Astrocyte of the cerebellum (primary cell): Measurements from ENCODE around the gene STK36.

Experiments
- DNase-seq: peaks from one replicate; pipeline ENCODE4 v3.0.0-alpha.2; 2011; ENCODE audit warnings: low read depth
- H3K4me3 ChIP-seq: 2 replicates; pipeline ENCODE4 v1.5.1; 2011; ENCODE audit warnings: mild to moderate bottlenecking, low read depth, low read length, moderate library complexity
- in situ Hi-C: cut with HindIII; loops from 2 replicates; pipeline ENCODE4 v1.10.0; 2017; ENCODE audit warnings: low sequenced_read_pairs
- TF ChIP-seq, protein P1 (sequence below): IDR thresholded peaks from 2 replicates; pipeline ENCODE4 v1.5.1; 2012; ENCODE audit warnings: low read length, low read depth, moderate library complexity, mild to moderate bottlenecking; ENCODE audit errors: missing control alignments

Gene STK36

DNA sequence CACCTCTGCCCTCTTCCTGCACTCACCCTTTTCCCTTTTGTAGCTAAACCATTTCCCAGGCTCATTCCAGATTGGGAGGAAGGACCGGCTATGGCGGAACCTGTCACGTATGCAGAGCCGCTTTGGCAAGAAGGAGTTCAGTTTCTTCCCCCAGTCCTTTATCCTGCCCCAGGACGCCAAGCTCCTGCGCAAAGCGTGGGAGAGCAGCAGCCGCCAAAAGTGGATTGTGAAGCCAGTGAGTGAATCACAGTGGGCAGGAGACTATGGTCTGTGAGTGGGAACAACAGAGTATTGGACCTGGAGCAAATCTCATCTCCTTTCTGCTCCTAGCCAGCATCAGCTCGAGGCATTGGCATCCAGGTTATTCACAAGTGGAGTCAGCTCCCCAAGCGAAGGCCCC, 75.1 kb downstream of the STK36 start:
- in situ Hi-C loops, result no loop called here
- TF ChIP-seq, protein P1, sequence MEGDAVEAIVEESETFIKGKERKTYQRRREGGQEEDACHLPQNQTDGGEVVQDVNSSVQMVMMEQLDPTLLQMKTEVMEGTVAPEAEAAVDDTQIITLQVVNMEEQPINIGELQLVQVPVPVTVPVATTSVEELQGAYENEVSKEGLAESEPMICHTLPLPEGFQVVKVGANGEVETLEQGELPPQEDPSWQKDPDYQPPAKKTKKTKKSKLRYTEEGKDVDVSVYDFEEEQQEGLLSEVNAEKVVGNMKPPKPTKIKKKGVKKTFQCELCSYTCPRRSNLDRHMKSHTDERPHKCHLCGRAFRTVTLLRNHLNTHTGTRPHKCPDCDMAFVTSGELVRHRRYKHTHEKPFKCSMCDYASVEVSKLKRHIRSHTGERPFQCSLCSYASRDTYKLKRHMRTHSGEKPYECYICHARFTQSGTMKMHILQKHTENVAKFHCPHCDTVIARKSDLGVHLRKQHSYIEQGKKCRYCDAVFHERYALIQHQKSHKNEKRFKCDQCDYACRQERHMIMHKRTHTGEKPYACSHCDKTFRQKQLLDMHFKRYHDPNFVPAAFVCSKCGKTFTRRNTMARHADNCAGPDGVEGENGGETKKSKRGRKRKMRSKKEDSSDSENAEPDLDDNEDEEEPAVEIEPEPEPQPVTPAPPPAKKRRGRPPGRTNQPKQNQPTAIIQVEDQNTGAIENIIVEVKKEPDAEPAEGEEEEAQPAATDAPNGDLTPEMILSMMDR, result no peak
- H3K4me3 ChIP-seq, result no peak overlapping the region
- no peak for DNase-seq

- in situ Hi-C loops, result no loop called here
- H3K4me3 ChIP-seq, result no peak overlapping the region
- TF ChIP-seq, protein P1, result no peak
- no peak for DNase-seq
Measured at GRCh38 chr2:218748741-218749441, 77.0 kb downstream of the STK36 start.
